GM12875 (cell line): ENCODE measurements around the gene LIMD2.

ENCODE experiments used
- H3K4me3 ChIP-seq: one replicate; pipeline ENCODE4 v1.5.1; 2011; ENCODE audit warnings: low read depth, low read length, control low read depth
- CTCF ChIP-seq: IDR thresholded peaks from 2 replicates; pipeline ENCODE4 v1.5.1; 2011; ENCODE audit warnings: low read depth, mild to moderate bottlenecking, control low read depth, inconsistent platforms, low read length, moderate library complexity, borderline replicate concordance; ENCODE audit not compliant: insufficient read depth

Gene LIMD2

GRCh38 chr17:63700528-63701455, 867 bp upstream of the LIMD2 start:
- no peak for TF ChIP-seq CTCF
- H3K4me3 ChIP-seq = peak overlapping the region; percentile 91

GRCh38 chr17:63698886-63699637, 863 bp downstream of the LIMD2 start:
- TF ChIP-seq CTCF = no peak
- peak overlapping the region; percentile 91 for H3K4me3 ChIP-seq

GRCh38 chr17:63698381-63698885, 1.5 kb downstream of the LIMD2 start:
- no peak for TF ChIP-seq CTCF
- H3K4me3 ChIP-seq = peak overlapping the region; percentile 91

GRCh38 chr17:63697341-63698286, 2.3 kb downstream of the LIMD2 start:
- H3K4me3 ChIP-seq = peak overlapping the region; percentile 91
- peak; percentile 74; the same call in 1 of the 2 replicates for TF ChIP-seq CTCF

- peak overlapping the region; percentile 91 for H3K4me3 ChIP-seq
- TF ChIP-seq CTCF = peak; percentile 55; the same call in 1 of the 2 replicates
Observed at GRCh38 chr17:63696381-63696961, 3.5 kb downstream of the LIMD2 start.

GRCh38 chr17:63695889-63696288, 4.0 kb downstream of the LIMD2 start:
- no peak overlapping the region for H3K4me3 ChIP-seq
- no peak for TF ChIP-seq CTCF
